GM23338 (cell line): ENCODE data around the gene TLX1.

Experiments used
- CTCF ChIP-seq, 2 experiments: fragments of 200-600 bp in 1 of 2; sonication (generic) in 1 of 2; conservative IDR thresholded peaks; 2 replicates each; pipeline versions ENCODE4 v1.5.1 to v1.6.1; 2016 to 2017; ENCODE audit warnings: antibody characterized with exemption in 2 of 2, low read depth in 2 of 2, mild to moderate bottlenecking in 2 of 2, moderate library complexity in 1 of 2
- EZH2 ChIP-seq: fragments of 200-600 bp; sonication (generic); IDR thresholded peaks from one replicate; pipeline ENCODE4 v1.8.0; 2017; ENCODE audit warnings: antibody characterized with exemption, mild to moderate bottlenecking, low read depth; ENCODE audit not compliant: unreplicated experiment
- EZH2phosphoT487 ChIP-seq: fragments of 200-600 bp; sonication (generic); IDR thresholded peaks from one replicate; pipeline ENCODE4 v1.8.1; 2018; ENCODE audit warnings: antibody characterized with exemption; ENCODE audit not compliant: unreplicated experiment
- POLR2AphosphoS5 ChIP-seq: IDR thresholded peaks from 2 replicates; pipeline ENCODE4 v1.6.1; 2016; ENCODE audit warnings: antibody characterized with exemption, low read depth
- REST ChIP-seq: IDR thresholded peaks from one replicate; pipeline ENCODE4 v1.6.1; 2018; ENCODE audit warnings: antibody characterized with exemption; ENCODE audit not compliant: unreplicated experiment
- ZNF114 ChIP-seq: fragments of 250-450 bp; sonication (Bioruptor Pico); IDR thresholded peaks from 2 replicates; pipeline ENCODE4 v1.5.0; 2020; ENCODE audit warnings: mild to moderate bottlenecking, moderate library complexity

GRCh38 chr10:101134299-101135127 is 3.4 kb downstream of the TLX1 start:
- peak; percentile 99 for TF ChIP-seq EZH2
- TF ChIP-seq CTCF (conservative IDR thresholded peaks at IDR 0.05; ENCODE audit: low read depth in 2 of 2) = no peak
- TF ChIP-seq REST = no peak
- TF ChIP-seq POLR2AphosphoS5 = no peak
- peak; percentile 98 for TF ChIP-seq EZH2phosphoT487
- TF ChIP-seq ZNF114 (CRISPR knock-in tag) = no peak
